GM21515 (cell line): ENCODE data around the gene ASIC5.
A peak's percentile ranks its signal among the peaks of the same experiment; 100 is the strongest.
"Not testable (repeated sequence)": the region's sequence is repeated elsewhere in the genome, so short reads cannot be mapped to it uniquely, and the experiment has no call there.

ENCODE experiments used
- ATAC-seq: cut with Tn5 transposase; IDR thresholded peaks from one replicate; pipeline ENCODE4 v1.9.1; 2021; ENCODE audit not compliant: unreplicated experiment

The ASIC5 gene

DNA sequence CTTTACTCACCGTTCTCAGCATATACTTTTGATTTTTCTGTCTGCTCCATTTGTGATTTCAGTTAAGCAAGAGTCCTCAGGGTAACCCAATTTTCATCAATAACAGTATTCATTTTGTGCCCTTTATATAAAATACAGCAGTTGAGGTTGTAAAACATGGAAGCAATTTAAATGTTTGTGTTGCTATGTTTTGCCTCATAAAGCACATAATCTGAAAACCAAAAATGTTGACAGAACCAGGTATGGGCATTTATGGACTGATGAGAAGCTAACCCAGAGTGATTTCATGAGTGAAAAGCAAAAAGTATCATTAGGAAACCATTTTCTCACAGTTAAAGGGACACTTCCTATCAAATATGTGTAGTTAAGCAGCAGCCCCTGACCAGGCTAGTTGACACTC lies at the start of gene ASIC5:
Gene ASIC5 (minus strand): TSS at position 101 of the 400 bp plus-strand sequence. CDS start 51 bp downstream, at position 50.
- no peak for ATAC-seq

DNA sequence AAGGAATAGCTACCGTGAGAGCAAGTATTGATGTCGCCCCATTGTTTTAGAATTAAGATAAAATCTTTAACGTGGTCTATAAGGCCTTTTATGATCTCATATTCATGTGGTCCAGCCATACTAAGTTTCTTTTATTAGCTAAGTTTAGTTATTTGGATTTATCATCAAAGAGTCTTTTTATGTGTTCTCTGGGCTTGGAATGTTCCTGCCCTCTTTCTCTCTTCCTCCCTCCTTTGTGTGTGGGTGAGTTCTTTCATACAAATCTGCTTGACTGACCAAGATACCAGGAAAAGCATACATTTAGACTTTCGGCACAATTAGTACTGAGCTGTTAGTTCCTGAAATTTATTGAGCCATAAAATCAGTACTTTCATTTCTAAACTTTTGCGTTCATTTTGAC lies 48.7 kb upstream of the ASIC5 start:
- ATAC-seq = no peak

GRCh38 chr4:155911905-155912304 lies 45.8 kb upstream of the ASIC5 start:
- ATAC-seq = no peak

- ATAC-seq = no peak
Observed at GRCh38 chr4:155909615-155910226, 43.6 kb upstream of the ASIC5 start.

DNA sequence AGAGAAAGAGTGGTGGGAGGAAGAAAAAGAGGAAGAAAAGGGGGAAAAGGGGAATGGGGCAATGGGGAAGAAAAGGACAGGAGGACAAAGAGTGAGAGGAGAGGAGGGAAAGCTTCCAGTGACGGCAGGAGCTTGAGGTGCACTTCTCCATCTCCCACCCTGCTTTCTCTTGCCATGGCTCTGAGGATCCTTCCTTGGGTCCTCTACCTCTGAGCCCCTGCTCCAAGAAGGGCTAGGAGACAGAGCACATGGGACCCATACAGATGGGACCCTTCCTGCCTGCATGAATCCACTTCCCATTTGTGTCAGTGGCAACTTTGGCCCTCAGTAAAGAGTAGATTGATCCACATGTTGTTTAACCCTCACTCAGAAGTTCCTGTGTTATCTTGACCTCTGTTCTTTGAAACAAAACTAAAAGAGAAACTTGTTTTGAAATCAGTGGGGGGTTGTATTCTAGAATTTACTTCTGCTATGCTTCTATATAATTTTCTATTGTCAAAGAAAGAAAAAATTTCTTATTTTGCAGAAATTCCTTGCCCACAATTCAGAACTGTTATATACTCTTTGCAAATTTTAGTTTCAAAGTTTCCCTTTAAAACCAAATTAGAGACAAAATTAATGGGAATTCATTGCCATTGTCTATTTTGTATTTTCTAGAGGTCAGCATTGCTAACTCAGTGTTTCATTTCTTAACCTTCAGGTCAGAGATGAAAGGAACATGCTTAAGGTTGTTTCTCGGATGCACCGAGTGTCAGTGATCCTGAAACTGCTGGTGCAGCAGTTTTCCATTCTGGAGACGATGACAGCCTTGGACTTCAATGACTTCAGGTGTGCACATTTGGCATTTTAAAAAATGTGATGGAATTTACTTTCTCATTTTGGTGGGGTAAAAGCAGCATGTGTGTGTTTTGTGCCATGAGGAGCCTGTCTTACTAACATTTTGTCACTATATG lies 42.4 kb upstream of the ASIC5 start:
- ATAC-seq = peak; percentile 67

DNA sequence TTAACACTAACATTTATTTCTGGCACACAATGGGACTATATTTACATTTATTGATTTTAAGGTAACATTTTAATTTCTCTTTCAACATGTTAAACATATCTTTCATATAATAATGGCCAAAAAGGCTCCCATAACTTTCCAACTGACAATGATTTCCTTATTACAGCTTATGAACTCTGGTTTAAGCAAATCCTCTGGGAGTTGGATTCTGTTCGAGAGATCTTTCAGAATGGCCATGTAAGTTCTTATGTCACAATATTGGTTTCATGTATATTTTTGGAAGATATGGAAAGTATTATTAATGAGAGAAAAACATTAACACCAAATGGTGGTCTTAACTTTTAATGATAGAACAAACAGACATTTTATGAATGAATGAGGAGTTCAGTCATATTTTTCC lies 41.5 kb upstream of the ASIC5 start:
- no peak for ATAC-seq

DNA sequence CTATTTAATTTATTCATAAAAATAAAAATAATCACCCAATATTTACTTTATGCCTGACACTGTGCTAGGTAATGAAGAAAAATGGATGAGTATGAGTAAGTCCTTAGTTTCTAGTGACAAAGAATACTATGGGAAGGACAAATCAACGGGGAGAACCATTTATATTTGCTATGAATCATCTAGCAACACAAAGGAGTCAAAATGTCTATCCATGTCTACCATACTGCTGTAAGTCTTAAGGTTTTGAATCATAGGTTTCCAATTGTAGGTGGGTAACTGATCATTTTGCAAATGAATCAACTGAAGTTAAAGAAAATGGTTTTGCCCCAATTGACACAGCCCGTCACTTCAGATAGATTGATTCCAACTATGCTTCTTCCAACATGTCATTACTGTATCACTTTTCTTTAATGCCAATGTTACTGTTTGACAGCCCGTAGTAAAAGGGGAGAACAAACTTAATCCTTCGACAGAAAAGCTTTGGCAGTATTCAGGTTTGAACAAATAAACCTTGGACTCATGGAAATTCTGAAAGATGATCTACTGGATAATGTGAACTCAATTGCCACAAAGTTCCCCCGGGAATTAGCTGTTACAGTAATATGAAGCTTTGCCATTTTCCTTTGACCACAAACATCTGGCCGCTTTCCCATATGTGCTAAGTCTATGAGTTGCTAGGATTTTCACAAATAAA lies 40.6 kb upstream of the ASIC5 start:
- ATAC-seq = no peak

DNA sequence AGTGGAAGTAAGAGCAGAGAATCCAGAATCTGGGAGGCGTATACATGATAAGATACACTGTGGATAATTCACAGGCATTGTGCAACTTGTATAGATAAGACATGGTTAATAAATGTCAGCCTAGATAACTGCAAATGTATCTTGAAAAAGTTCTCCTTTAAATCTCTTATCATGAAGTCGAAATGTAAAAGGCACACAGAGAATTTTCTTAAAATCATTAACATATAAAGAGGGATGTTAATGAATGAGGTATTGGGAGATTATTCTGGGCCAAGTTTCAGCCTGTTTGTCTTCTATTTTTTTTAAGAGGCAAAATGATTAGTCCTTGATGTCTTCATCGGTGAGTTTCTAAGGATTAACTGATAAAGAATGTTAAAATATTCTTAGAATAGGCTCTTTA lies 38.3 kb upstream of the ASIC5 start:
- no peak for ATAC-seq

GRCh38 chr4:155903453-155903852 lies 37.4 kb upstream of the ASIC5 start, which contains the start of gene TDO2:
TDO2 (plus strand) TSS chr4:155903696; CDS start chr4:155903759, 63 bp downstream.
- ATAC-seq = no peak

DNA sequence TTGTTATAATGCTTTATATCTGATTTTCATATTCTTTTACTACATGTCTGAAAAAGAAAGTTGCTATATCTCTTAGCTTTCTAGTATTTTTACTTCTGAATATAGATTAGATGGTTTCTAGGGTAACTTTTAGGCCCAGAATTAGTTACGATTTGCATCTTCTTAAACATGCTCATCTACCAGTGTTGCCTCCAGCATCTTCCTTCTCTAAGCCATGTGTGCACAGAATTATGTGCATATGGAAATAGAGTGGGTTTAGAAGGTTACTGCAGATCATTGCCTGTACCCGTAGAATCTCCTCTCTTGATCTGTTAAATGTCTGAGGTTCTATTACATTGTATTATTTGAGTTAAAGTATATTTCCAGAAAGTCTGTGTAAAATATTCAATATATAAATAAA lies 34.9 kb upstream of the ASIC5 start:
- no peak for ATAC-seq

DNA sequence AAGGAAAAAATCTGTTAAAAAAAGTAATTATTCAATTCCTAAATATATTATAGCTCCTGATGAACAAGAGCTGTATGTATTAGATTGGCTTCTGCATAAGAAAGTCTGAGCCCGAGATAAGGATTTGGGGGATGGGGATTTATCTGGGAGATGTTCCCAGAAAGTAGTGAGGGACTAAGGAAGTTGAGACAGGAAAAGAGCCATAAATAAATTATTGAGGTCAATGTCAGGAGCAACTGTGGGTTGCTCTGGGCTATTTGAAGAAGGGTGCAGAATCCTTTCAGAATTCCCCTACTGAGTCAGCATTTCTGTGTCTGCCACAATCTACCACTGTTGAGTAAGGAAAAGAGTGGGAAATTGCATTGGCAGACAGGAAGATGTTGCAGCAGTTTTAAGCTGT lies 34.3 kb upstream of the ASIC5 start:
- ATAC-seq = no peak

DNA sequence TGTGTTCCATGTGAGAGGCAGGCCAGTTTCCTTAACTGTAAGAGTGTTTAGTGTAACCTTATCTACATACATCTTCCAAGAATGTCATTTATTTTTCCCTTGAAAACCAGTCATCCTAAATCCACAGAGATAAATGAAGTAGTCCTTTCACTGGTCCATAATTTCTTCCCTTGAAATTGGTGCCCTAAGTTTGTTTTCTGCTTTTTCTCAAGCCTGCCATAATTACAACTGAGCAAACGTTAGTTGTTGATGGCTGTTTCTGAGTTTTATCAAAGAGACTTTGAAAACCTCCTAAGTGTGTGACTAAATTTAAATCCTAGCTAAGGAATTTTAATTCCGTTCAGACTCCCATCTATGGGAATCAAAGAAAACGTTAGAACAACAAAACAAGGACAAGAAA lies 33.8 kb upstream of the ASIC5 start:
- ATAC-seq = no peak

DNA sequence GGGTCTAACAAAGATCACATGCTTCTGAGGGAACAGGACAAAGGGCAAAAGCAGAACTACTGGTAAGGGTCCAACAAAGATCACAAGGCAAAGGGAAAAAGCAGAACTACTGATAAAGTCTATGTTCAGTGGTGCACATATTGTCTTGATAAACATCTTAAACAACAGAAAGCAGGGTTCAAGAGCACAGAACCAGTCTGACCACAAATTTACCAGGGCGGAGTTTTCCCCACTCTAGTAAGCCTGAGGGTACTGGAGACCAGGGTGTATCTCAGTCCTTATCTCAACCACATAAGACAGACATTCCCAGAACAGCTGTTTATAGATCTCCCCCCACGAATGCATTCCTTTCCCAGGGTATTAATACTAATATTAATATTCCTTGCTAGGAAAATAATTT lies 32.3 kb upstream of the ASIC5 start:
- ATAC-seq = not testable (repeated sequence)

DNA sequence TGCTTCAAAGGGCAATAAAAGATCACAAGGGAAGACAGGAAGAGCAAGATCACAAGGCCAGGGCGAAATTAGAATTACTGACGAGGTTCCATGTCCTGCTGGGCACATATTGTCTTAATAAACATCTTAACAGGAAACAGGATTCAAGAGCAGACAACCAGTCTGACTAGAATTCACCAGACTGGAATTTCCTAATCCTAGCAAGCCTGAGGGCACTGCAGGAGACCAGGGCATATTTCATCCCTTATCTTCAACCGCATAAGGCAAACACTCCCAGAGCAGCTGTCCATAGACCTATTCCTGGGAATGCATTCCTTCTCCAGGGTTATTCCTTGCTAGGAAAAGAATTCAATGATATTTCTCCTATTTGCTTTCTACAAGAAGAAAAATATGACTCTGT lies 25.0 kb upstream of the ASIC5 start:
- no peak for ATAC-seq

GRCh38 chr4:155889946-155890345 lies 23.9 kb upstream of the ASIC5 start:
- no peak for ATAC-seq

DNA sequence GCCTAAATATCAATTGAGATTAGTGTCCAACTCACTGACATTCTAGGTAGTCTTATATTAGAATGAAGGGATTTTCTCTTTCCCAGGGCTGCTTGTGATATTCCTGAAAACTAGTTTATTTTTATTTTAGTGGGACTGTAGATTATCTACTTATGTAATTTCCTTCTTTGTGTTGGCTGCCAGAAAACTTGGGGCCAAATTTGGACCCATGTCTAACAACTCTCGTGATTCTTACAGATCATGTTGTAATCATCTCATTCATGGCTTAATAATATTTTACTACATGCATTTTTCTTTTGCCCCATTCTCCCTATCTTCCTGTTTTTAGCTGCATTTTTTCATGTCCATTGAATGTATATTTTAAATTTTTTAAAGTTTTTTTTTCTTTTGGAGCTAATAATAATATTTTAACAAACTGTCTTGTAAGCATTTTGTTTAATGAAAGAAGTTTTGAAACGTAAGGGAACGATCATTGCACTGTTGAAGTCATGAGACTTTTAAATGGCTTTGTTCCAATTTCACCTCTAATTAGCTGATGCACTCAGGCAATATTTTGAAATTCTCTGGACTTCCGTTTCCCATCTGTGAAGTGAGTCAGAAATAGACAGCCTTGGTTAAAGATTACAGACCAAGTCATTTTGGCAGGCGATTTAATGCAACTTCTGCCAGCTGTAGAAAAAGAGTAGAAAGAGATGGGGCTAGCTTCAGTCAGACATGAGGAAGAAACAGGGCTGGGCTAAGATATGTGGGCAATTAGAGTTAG lies 23.1 kb upstream of the ASIC5 start:
- ATAC-seq = peak; percentile 87

DNA sequence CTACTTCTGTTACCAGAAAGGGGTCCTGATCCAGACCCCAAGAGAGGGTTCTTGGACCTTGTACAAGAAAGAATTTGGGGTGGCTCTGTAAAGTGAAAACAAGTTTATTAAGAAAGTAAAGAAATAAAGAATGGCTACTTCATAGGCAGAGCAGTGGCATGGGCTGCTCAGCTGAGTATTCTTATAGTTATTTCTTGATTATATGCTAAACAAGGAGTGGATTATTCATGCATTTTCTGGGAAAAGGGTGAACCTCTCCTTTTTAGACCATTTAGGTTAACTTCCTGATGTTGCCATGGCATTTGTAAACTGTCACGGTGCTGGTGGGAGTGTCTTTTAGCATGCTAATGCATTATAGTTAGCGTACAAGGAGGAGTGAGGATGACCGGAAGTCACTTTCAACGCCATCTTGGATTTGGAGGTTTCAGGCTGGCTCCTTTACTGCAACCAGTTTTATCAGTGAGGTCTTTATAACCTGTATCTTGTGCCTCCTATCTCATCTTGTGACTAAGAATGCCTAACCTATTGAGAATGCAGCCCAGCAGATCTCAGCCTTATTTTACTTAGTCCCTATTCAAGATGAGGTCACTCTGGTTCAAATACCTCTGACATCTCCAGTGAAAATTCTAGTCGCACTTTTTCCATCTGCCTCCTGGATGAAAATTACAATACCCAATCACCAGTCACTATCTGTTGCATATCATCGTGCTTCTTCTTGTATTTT lies 21.9 kb upstream of the ASIC5 start:
- no peak for ATAC-seq

- no peak for ATAC-seq
Observed at GRCh38 chr4:155887045-155887444, 21.0 kb upstream of the ASIC5 start.

DNA sequence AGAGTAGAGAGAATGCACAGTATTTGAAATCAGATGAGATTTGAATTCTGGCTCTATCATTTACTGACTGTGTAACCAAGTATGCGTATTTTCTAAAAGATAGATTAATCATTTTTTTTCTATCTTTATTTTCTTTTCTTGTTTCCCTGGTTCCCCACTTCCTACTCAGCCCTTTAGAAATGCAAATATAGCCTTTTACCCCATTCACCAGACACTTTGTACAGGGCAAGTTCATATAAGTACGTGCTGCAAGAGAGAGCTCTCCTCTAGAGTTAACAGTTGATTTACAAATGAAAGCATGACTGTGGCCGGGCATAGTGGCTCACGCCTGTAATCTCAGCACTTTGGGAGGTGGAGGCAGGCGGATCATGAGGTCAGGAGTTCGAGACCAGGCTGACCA lies 19.6 kb upstream of the ASIC5 start:
- ATAC-seq = no peak

GRCh38 chr4:155883895-155884294 lies 17.8 kb upstream of the ASIC5 start:
- no peak for ATAC-seq
